Measurements from ENCODE around the gene MAD2L1BP. TPM values are rescaled to one million over a fixed set of nuclear protein-coding genes. Genes with fewer than 3 reads are reported as not detected.
"Not testable (repeated sequence)": the region's sequence is repeated elsewhere in the genome, so short reads cannot be mapped to it uniquely, and the experiment has no call there.

MAD2L1BP gene
- total RNA-seq, 1 experiment from 2014 or later: 46.3 TPM

GRCh38 chr6:43630980-43631619 lies 4.5 kb upstream of the MAD2L1BP start:
- Histone ChIP-seq H2BK15ac (ENCODE audit: low read depth, low read length) (no peak overlapping the region), H4K91ac (ENCODE audit: insufficient read length, low read depth, low read length) (no peak overlapping the region), H2BK5ac (ENCODE audit: insufficient read length, low read length) (no peak overlapping the region), H4K5ac (ENCODE audit: insufficient read length, low read depth, low read length) (no peak overlapping the region), H2BK120ac (ENCODE audit: low read depth, low read length, poor library complexity, severe bottlenecking) (no peak overlapping the region), H3K9me3 (ENCODE audit: control insufficient read depth, low read depth, low read length) (no peaks in the 10 kb centered on the region), H4K8ac (replicated peaks; ENCODE audit: insufficient read length, low read depth, low read length) (no peak overlapping the region), H3T11ph (ENCODE audit: low read length) (no peak overlapping the region), H2AK5ac (ENCODE audit: insufficient read length, low read length) (no peak overlapping the region), H3K4ac (ENCODE audit: low read depth, low read length) (no peak overlapping the region), H3K18ac (ENCODE audit: insufficient read length, low read depth, low read length) (no peak overlapping the region), H3K9ac (ENCODE audit: extremely low read depth, insufficient read length, low read length) (no peak overlapping the region), H3K27ac (ENCODE audit: insufficient read length, low read depth, low read length) (no peak overlapping the region), H3K4me1 (ENCODE audit: insufficient read depth, low read length) (no peaks in the 10 kb centered on the region), H3K79me2 (ENCODE audit: insufficient read depth, low read length) (peaks cover 2% of the 10 kb centered on the region; the same call in 1 of the 2 replicates), H3K27me3 (ENCODE audit: insufficient read depth, low read length) (no peaks in the 10 kb centered on the region), H2BK20ac (ENCODE audit: low read depth, low read length, poor library complexity, severe bottlenecking) (no peak overlapping the region), H3K79me1 (ENCODE audit: insufficient read depth, low read depth, low read length, poor library complexity, severe bottlenecking) (peaks cover 6% of the 10 kb centered on the region), H3K23ac (ENCODE audit: insufficient read length, low read depth, low read length) (no peak overlapping the region), H3K14ac (ENCODE audit: insufficient read depth, low read length) (no peak overlapping the region), H3K56ac (ENCODE audit: insufficient read length, low read depth, low read length) (no peak overlapping the region), H3K4me2 (ENCODE audit: insufficient read depth, insufficient read length, low read length) (no peak overlapping the region), H3K23me2 (ENCODE audit: insufficient read length, low read depth, low read length, poor library complexity, severe bottlenecking) (peaks cover 10% of the 10 kb centered on the region), H2BK12ac (ENCODE audit: insufficient read length, low read depth, low read length) (no peak overlapping the region), H4K20me1 (ENCODE audit: control insufficient read depth, insufficient read depth, insufficient read length) (no peaks in the 10 kb centered on the region), H2AFZ (ENCODE audit: low read length) (no peak overlapping the region)
- H3K27me3 Mint-ChIP-seq (ENCODE audit: low read depth): no peaks in the 10 kb centered on the region
- peaks cover 9 to 22% (median 18%) of the 10 kb centered on the region in 3 experiments; a peak in 5 of 7 replicates for H3K36me3 Mint-ChIP-seq (ENCODE audit: insufficient read depth in 1 of 3, low read depth in 3 of 3)
- TF ChIP-seq, protein P1, sequence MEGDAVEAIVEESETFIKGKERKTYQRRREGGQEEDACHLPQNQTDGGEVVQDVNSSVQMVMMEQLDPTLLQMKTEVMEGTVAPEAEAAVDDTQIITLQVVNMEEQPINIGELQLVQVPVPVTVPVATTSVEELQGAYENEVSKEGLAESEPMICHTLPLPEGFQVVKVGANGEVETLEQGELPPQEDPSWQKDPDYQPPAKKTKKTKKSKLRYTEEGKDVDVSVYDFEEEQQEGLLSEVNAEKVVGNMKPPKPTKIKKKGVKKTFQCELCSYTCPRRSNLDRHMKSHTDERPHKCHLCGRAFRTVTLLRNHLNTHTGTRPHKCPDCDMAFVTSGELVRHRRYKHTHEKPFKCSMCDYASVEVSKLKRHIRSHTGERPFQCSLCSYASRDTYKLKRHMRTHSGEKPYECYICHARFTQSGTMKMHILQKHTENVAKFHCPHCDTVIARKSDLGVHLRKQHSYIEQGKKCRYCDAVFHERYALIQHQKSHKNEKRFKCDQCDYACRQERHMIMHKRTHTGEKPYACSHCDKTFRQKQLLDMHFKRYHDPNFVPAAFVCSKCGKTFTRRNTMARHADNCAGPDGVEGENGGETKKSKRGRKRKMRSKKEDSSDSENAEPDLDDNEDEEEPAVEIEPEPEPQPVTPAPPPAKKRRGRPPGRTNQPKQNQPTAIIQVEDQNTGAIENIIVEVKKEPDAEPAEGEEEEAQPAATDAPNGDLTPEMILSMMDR (conservative IDR thresholded peaks at IDR 0.05): no peak
- no CpG with 5 or more reads among the region's 1 CpG for WGBS (ENCODE audit: extremely low coverage, insufficient read length, low lambda C conversion rate)
- DNase-seq: no peak
- H3K27ac Mint-ChIP-seq: peak overlapping the region in 2 of 3 experiments; percentile 37 to 94; a peak in 3 of 7 replicates
- no peak overlapping the region for H3K4me3 Mint-ChIP-seq
- H3K4me1 Mint-ChIP-seq: peaks cover 22 to 27% of the 10 kb centered on the region in 2 experiments
- H3K9me3 Mint-ChIP-seq: no peaks in the 10 kb centered on the region; a peak in 1 of 5 replicates

GRCh38 chr6:43633002-43633401 lies 2.6 kb upstream of the MAD2L1BP start:
- H4K8ac ChIP-seq (replicated peaks; ENCODE audit: insufficient read length, low read depth, low read length); H3K9me3 Mint-ChIP-seq; H4K91ac ChIP-seq (ENCODE audit: insufficient read length, low read depth, low read length); H3K27me3 Mint-ChIP-seq (ENCODE audit: low read depth); H3K79me1 ChIP-seq (ENCODE audit: insufficient read depth, low read depth, low read length, poor library complexity, severe bottlenecking); H2BK15ac ChIP-seq (ENCODE audit: low read depth, low read length); H2BK5ac ChIP-seq (ENCODE audit: insufficient read length, low read length); H2BK120ac ChIP-seq (ENCODE audit: low read depth, low read length, poor library complexity, severe bottlenecking); H3K4me3 Mint-ChIP-seq; H3K18ac ChIP-seq (ENCODE audit: insufficient read length, low read depth, low read length); H3K27ac ChIP-seq (ENCODE audit: insufficient read length, low read depth, low read length); H3K9ac ChIP-seq (ENCODE audit: extremely low read depth, insufficient read length, low read length); H3K56ac ChIP-seq (ENCODE audit: insufficient read length, low read depth, low read length); H3K14ac ChIP-seq (ENCODE audit: insufficient read depth, low read length); DNase-seq; H2AK5ac ChIP-seq (ENCODE audit: insufficient read length, low read length); H2AFZ ChIP-seq (ENCODE audit: low read length); H3K79me2 ChIP-seq (ENCODE audit: insufficient read depth, low read length); H2BK20ac ChIP-seq (ENCODE audit: low read depth, low read length, poor library complexity, severe bottlenecking); H3K4ac ChIP-seq (ENCODE audit: low read depth, low read length); H3K4me2 ChIP-seq (ENCODE audit: insufficient read depth, insufficient read length, low read length); H3K9me3 ChIP-seq (ENCODE audit: control insufficient read depth, low read depth, low read length); H3K23ac ChIP-seq (ENCODE audit: insufficient read length, low read depth, low read length); H3K4me1 ChIP-seq (ENCODE audit: insufficient read depth, low read length); H3K27ac Mint-ChIP-seq; H4K20me1 ChIP-seq (ENCODE audit: control insufficient read depth, insufficient read depth, insufficient read length); H2BK12ac ChIP-seq (ENCODE audit: insufficient read length, low read depth, low read length); H3T11ph ChIP-seq (ENCODE audit: low read length); H4K5ac ChIP-seq (ENCODE audit: insufficient read length, low read depth, low read length); H3K27me3 ChIP-seq (ENCODE audit: insufficient read depth, low read length): not testable (repeated sequence)
- peaks cover 14% of the 10 kb centered on the region for H3K23me2 ChIP-seq (ENCODE audit: insufficient read length, low read depth, low read length, poor library complexity, severe bottlenecking)
- no CpG with 5 or more reads among the region's 7 CpGs for WGBS (ENCODE audit: extremely low coverage, insufficient read length, low lambda C conversion rate)
- Mint-ChIP-seq H3K36me3 (ENCODE audit: insufficient read depth in 1 of 3, low read depth in 3 of 3) (peaks cover 4 to 19% (median 17%) of the 10 kb centered on the region in 3 experiments; a peak in 5 of 7 replicates), H3K4me1 (peaks cover 24 to 25% of the 10 kb centered on the region in 2 experiments)
